Stromal cell of bone marrow (primary cell): ENCODE measurements around the gene FBXW7.
"Not testable (repeated sequence)": the region's sequence is repeated elsewhere in the genome, so short reads cannot be mapped to it uniquely, and the experiment has no call there.

Experiments used
- DNase-seq: peaks from one replicate; pipeline ENCODE4 v3.0.0-alpha.2; 2012; ENCODE audit warnings: low read depth

FBXW7 gene

GRCh38 chr4:152544533-152544932 lies 8.6 kb upstream of the FBXW7 start:
- DNase-seq: not testable (repeated sequence)

GRCh38 chr4:152540941-152541340 lies 5.0 kb upstream of the FBXW7 start:
- no peak for DNase-seq

- no peak for DNase-seq
These were observed 4.4 kb upstream of the FBXW7 start for GRCh38 chr4:152540293-152540674.

GRCh38 chr4:152539556-152540292 lies 3.8 kb upstream of the FBXW7 start:
- DNase-seq: no peak

GRCh38 chr4:152537881-152538280 lies 2.0 kb upstream of the FBXW7 start:
- no peak for DNase-seq

GRCh38 chr4:152536545-152537182 lies 772 bp upstream of the FBXW7 start:
- DNase-seq: no peak

- no peak for DNase-seq
These were observed 461 bp downstream of the FBXW7 start for GRCh38 chr4:152535360-152535902.

GRCh38 chr4:152534541-152535359 lies 1.1 kb downstream of the FBXW7 start:
- no peak for DNase-seq

- DNase-seq: no peak
These were observed 4.4 kb downstream of the FBXW7 start for GRCh38 chr4:152531479-152531878.

- no peak for DNase-seq
These were observed 5.3 kb downstream of the FBXW7 start for GRCh38 chr4:152530600-152530999.

GRCh38 chr4:152529880-152530279 lies 6.0 kb downstream of the FBXW7 start:
- no peak for DNase-seq

- no peak for DNase-seq
These were observed 7.8 kb downstream of the FBXW7 start for GRCh38 chr4:152528060-152528459.

- DNase-seq: no peak
These were observed 10.0 kb downstream of the FBXW7 start for GRCh38 chr4:152525878-152526277.

GRCh38 chr4:152524427-152524826 lies 11.5 kb downstream of the FBXW7 start:
- DNase-seq: no peak

GRCh38 chr4:152523731-152524130 lies 12.2 kb downstream of the FBXW7 start:
- no peak for DNase-seq

- DNase-seq: no peak
These were observed 13.1 kb downstream of the FBXW7 start for GRCh38 chr4:152522754-152523153.

GRCh38 chr4:152522245-152522644 lies 13.6 kb downstream of the FBXW7 start:
- DNase-seq: no peak

GRCh38 chr4:152516156-152516555 lies 19.7 kb downstream of the FBXW7 start:
- DNase-seq: no peak

GRCh38 chr4:152515678-152516077 lies 20.2 kb downstream of the FBXW7 start:
- peak; percentile 36 for DNase-seq

GRCh38 chr4:152514356-152514755 lies 21.5 kb downstream of the FBXW7 start:
- no peak for DNase-seq

GRCh38 chr4:152513078-152513477 lies 22.8 kb downstream of the FBXW7 start:
- DNase-seq: no peak

GRCh38 chr4:152512483-152512882 lies 23.4 kb downstream of the FBXW7 start:
- no peak for DNase-seq
